ENCODE measurements around the gene LONP1. TPM values are rescaled to one million over a fixed set of nuclear protein-coding genes. Genes with fewer than 3 reads are reported as not detected.

The LONP1 gene
- total RNA-seq, 1 donor: 163 TPM

DNA sequence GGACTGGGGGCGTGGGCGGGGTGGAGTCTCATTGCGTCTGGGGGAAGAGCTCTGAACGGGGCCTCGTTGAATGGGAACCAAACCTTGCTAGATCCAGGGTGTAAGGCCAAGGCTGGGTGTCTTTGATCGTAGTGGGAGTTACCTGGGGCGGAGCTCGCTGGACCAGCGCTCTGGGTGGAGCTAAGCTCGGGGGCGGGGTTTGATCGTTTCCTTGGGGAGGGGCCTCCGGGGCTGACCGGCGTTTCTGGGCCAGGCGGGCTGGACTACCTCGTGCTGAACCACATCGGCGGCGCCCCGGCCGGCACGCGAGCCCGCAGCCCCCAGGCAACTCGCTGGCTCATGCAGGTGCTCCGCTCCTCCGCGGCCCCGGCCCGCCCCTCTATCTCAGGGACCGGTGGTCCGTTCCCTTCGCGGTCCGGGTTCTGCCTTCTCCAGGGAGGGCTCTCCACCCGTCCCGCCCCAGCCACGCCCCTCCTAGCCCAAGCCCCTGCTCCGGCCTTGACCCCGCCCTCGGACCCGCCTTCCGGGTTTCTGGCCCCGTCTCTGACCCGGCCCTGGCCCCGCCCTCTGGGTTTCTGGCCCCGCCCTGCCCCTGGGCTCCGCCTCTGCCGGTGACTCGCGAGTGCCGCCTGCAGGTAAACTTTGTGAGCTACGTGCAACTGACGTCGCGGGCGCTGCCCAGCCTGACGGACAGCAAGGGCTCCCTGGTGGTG is 33.1 kb downstream of the LONP1 start:
- H3K27me3 ChIP-seq (ENCODE audit: insufficient read depth, low read length): no peaks in the 10 kb centered on the region
- H3K4me3 ChIP-seq (ENCODE audit: insufficient read depth, low read length): peak overlapping the region; percentile 77
- DNase-seq (ENCODE audit: insufficient read length, low spot score, missing footprints): peak; percentile 100
- TF ChIP-seq, protein P1, sequence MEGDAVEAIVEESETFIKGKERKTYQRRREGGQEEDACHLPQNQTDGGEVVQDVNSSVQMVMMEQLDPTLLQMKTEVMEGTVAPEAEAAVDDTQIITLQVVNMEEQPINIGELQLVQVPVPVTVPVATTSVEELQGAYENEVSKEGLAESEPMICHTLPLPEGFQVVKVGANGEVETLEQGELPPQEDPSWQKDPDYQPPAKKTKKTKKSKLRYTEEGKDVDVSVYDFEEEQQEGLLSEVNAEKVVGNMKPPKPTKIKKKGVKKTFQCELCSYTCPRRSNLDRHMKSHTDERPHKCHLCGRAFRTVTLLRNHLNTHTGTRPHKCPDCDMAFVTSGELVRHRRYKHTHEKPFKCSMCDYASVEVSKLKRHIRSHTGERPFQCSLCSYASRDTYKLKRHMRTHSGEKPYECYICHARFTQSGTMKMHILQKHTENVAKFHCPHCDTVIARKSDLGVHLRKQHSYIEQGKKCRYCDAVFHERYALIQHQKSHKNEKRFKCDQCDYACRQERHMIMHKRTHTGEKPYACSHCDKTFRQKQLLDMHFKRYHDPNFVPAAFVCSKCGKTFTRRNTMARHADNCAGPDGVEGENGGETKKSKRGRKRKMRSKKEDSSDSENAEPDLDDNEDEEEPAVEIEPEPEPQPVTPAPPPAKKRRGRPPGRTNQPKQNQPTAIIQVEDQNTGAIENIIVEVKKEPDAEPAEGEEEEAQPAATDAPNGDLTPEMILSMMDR (IDR thresholded peaks at IDR 0.05; ENCODE audit: extremely low read depth, low read depth, low read length): peak; percentile 68
- H3K4me1 ChIP-seq (ENCODE audit: insufficient read depth, low read length): peaks cover 5% of the 10 kb centered on the region
- H3K79me2 ChIP-seq (ENCODE audit: insufficient read depth, low read length): peaks cover 17% of the 10 kb centered on the region
- H2AFZ ChIP-seq (ENCODE audit: low read length): peak overlapping the region; percentile 85
- H3K36me3 ChIP-seq (ENCODE audit: insufficient read depth, low read length): peaks cover 5% of the 10 kb centered on the region
- no peak overlapping the region for H3K27ac ChIP-seq (ENCODE audit: low read depth, low read length)
- H3K9me3 ChIP-seq (ENCODE audit: low read depth, low read length): no peaks in the 10 kb centered on the region
- peak overlapping the region; percentile 76 for H3K4me2 ChIP-seq (ENCODE audit: insufficient read depth, low read length)
- peaks cover 17% of the 10 kb centered on the region for H4K20me1 ChIP-seq (ENCODE audit: insufficient read depth, low read length)

DNA sequence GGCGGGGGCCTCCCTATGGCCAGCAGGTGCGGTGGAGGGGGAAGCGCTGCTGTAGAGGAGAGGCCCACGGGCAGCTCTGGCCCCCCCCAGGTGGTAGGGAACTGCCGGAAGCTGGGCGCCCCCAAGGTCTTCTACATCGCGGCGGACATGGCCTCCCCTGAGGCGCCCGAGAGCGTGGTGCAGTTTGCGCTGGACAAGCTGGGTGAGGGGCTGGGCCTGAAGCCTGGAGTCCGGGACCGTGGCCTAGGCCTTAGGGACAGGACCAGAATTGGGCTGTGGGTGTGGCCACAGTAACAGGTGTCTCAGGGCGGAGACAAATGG is 33.7 kb downstream of the LONP1 start:
- H3K27me3 ChIP-seq (ENCODE audit: insufficient read depth, low read length): no peaks in the 10 kb centered on the region
- TF ChIP-seq, protein P1 (IDR thresholded peaks at IDR 0.05; ENCODE audit: extremely low read depth, low read depth, low read length): no peak
- H3K36me3 ChIP-seq (ENCODE audit: insufficient read depth, low read length): no peaks in the 10 kb centered on the region
- peak overlapping the region; percentile 76 for H3K4me2 ChIP-seq (ENCODE audit: insufficient read depth, low read length)
- H3K27ac ChIP-seq (ENCODE audit: low read depth, low read length): no peak overlapping the region
- H3K4me3 ChIP-seq (ENCODE audit: insufficient read depth, low read length): peak overlapping the region; percentile 77
- no peak for DNase-seq (ENCODE audit: insufficient read length, low spot score, missing footprints)
- H3K9me3 ChIP-seq (ENCODE audit: low read depth, low read length): no peaks in the 10 kb centered on the region
- peaks cover 12% of the 10 kb centered on the region for H3K79me2 ChIP-seq (ENCODE audit: insufficient read depth, low read length)
- H4K20me1 ChIP-seq (ENCODE audit: insufficient read depth, low read length): peaks cover 12% of the 10 kb centered on the region
- H2AFZ ChIP-seq (ENCODE audit: low read length): no peak overlapping the region
- H3K4me1 ChIP-seq (ENCODE audit: insufficient read depth, low read length): peaks cover 4% of the 10 kb centered on the region

DNA sequence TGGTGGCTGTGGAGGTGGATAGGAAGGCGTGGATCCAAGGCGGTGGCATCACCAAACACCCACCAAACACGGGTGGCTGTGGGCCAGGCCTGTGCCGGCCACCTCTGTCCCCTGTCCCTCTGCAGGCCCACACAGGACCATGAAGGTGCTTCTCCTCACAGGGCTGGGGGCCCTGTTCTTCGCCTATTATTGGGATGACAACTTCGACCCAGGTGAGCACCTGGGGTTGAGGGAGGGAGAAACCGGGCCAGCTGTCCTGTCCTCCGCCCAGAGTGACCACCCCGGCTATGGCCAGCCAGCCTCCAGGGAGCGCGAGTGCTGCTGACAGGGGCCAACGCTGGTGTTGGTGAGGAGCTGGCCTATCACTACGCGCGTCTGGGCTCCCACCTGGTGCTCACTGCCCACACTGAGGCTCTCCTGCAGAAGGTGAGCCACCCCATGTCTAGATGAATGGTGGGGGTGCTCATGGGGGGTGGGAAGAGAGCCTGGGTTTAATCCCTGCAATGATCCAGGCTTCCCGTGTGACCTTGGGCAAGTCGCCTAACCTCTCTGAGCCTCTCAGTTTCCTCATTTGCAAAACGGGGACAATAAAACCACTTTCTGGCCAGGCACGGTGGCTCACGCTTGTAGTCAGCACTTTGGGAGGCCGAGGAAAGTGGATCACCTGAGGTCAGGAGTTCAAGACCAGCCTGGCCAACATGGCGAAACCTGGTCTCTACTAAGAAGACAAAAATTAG is 35.1 kb downstream of the LONP1 start:
- Histone ChIP-seq H3K27ac (ENCODE audit: low read depth, low read length) (no peak overlapping the region), H3K4me1 (ENCODE audit: insufficient read depth, low read length) (peaks cover 5% of the 10 kb centered on the region), H4K20me1 (ENCODE audit: insufficient read depth, low read length) (no peaks in the 10 kb centered on the region), H3K79me2 (ENCODE audit: insufficient read depth, low read length) (peaks cover 4% of the 10 kb centered on the region), H2AFZ (ENCODE audit: low read length) (no peak overlapping the region), H3K4me2 (ENCODE audit: insufficient read depth, low read length) (no peak overlapping the region), H3K36me3 (ENCODE audit: insufficient read depth, low read length) (no peaks in the 10 kb centered on the region), H3K9me3 (ENCODE audit: low read depth, low read length) (no peaks in the 10 kb centered on the region), H3K27me3 (ENCODE audit: insufficient read depth, low read length) (no peaks in the 10 kb centered on the region), H3K4me3 (ENCODE audit: insufficient read depth, low read length) (no peak overlapping the region)
- DNase-seq (ENCODE audit: insufficient read length, low spot score, missing footprints): peak; percentile 65
- TF ChIP-seq, protein P1 (IDR thresholded peaks at IDR 0.05; ENCODE audit: extremely low read depth, low read depth, low read length): no peak

DNA sequence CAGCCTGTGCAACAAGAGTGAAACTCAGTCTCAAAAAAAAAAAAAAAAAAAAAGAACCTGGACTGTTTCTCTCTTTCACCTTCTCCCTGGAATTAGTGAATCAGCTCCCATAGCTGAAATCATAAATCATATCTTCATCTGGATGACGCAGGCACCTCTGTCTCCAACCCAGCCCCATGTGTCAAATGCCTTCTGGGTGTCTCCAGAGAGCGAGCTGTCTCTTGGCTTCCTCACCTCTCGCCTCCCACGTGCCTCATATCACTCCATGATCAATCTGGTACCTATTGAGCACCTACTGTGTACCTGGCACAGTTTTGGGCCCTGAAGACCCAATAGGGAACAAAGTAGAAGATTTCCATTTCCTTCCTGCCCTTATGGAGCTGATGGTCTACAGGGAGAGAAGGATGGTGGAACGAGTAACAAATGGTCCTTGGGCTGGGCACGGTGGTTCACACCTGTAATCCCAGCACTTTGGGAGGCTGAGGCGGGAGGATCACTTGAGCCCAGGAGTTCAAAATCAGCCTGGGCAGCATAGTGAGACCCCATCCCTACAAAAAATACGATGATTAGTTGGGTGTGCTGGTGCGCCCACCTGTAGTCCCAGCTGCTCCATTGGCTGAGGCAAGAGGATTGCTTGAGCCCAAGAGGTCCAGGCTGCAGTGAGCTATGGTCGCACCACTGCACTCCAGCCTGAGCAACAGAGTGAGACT is 36.6 kb downstream of the LONP1 start:
- no peaks in the 10 kb centered on the region for H3K9me3 ChIP-seq (ENCODE audit: low read depth, low read length)
- no peak overlapping the region for H3K27ac ChIP-seq (ENCODE audit: low read depth, low read length)
- H2AFZ ChIP-seq (ENCODE audit: low read length): no peak overlapping the region
- H3K4me2 ChIP-seq (ENCODE audit: insufficient read depth, low read length): no peak overlapping the region
- TF ChIP-seq, protein P1 (IDR thresholded peaks at IDR 0.05; ENCODE audit: extremely low read depth, low read depth, low read length): no peak
- DNase-seq (ENCODE audit: insufficient read length, low spot score, missing footprints): no peak
- H4K20me1 ChIP-seq (ENCODE audit: insufficient read depth, low read length): no peaks in the 10 kb centered on the region
- no peak overlapping the region for H3K4me3 ChIP-seq (ENCODE audit: insufficient read depth, low read length)
- no peaks in the 10 kb centered on the region for H3K36me3 ChIP-seq (ENCODE audit: insufficient read depth, low read length)
- H3K4me1 ChIP-seq (ENCODE audit: insufficient read depth, low read length): peaks cover 12% of the 10 kb centered on the region
- H3K27me3 ChIP-seq (ENCODE audit: insufficient read depth, low read length): no peaks in the 10 kb centered on the region
- peaks cover 12% of the 10 kb centered on the region for H3K79me2 ChIP-seq (ENCODE audit: insufficient read depth, low read length)
